Chondrocyte (in vitro differentiated cells): ENCODE measurements around the gene NLRX1. TPM values are rescaled to one million over a fixed set of nuclear protein-coding genes. Genes with fewer than 3 reads are reported as not detected.
"Not testable (repeated sequence)": the region's sequence is repeated elsewhere in the genome, so short reads cannot be mapped to it uniquely, and the experiment has no call there.

ENCODE experiments used
- DNase-seq: peaks from one replicate; pipeline ENCODE4 v3.0.0; 2021; ENCODE audit warnings: mixed read lengths, low spot score
- H3K27ac Mint-ChIP-seq: one replicate; pipeline ENCODE4 v1.8.0; 2021; ENCODE audit warnings: mild to moderate bottlenecking, moderate library complexity, mixed read lengths; ENCODE audit not compliant: unreplicated experiment
- H3K27me3 Mint-ChIP-seq: 2 replicates; pipeline ENCODE4 v1.8.0; 2021; ENCODE audit warnings: low read depth, mixed read lengths
- H3K36me3 Mint-ChIP-seq: 2 replicates; pipeline ENCODE4 v1.8.0; 2021; ENCODE audit warnings: low read depth, mixed read lengths
- H3K4me1 Mint-ChIP-seq: 2 replicates; pipeline ENCODE4 v1.8.0; 2021; ENCODE audit warnings: low read depth, mild to moderate bottlenecking, mixed read lengths
- H3K4me3 Mint-ChIP-seq: one replicate; pipeline ENCODE4 v1.8.0; 2021; ENCODE audit warnings: mild to moderate bottlenecking, moderate library complexity, mixed read lengths; ENCODE audit not compliant: unreplicated experiment
- H3K9me3 Mint-ChIP-seq: 2 replicates; pipeline ENCODE4 v1.8.0; 2021; ENCODE audit warnings: low read depth, mixed read lengths
- CTCF ChIP-seq: fragments of 200-600 bp; sonication (generic); IDR thresholded peaks from 2 replicates; pipeline ENCODE4 v1.5.0; 2021; ENCODE audit warnings: antibody characterized with exemption, mild to moderate bottlenecking, moderate library complexity
- total RNA-seq: library from RNA; stranded (reverse); gene quantifications from 3 replicates; pipeline ENCODE4 v1.2.1, GENCODE V29; 2021

NLRX1 gene
- total RNA-seq, 1 donor from 2014 or later, result 20.1 TPM

- no peak for DNase-seq
- no peak for TF ChIP-seq CTCF
- Mint-ChIP-seq H3K4me3 (no peak overlapping the region), H3K27ac (peak overlapping the region; percentile 37), H3K9me3 (no peaks in the 10 kb centered on the region), H3K36me3 (no peaks in the 10 kb centered on the region), H3K27me3 (no peaks in the 10 kb centered on the region), H3K4me1 (peaks cover 21% of the 10 kb centered on the region)
Observed at GRCh38 chr11:119218141-119218878, 49.8 kb downstream of the NLRX1 start.

- no peak for TF ChIP-seq CTCF
- Mint-ChIP-seq H3K9me3 (no peaks in the 10 kb centered on the region), H3K4me1 (peaks cover 38% of the 10 kb centered on the region), H3K27me3 (no peaks in the 10 kb centered on the region), H3K36me3 (peaks cover 2% of the 10 kb centered on the region), H3K27ac (peak overlapping the region; percentile 75), H3K4me3 (no peak overlapping the region)
- no peak for DNase-seq
Observed at GRCh38 chr11:119222308-119222707, 53.8 kb downstream of the NLRX1 start.

- no peak for DNase-seq
- Mint-ChIP-seq H3K4me1 (peaks cover 36% of the 10 kb centered on the region), H3K4me3 (no peak overlapping the region), H3K27ac (no peak overlapping the region), H3K9me3 (no peaks in the 10 kb centered on the region), H3K36me3 (peaks cover 2% of the 10 kb centered on the region), H3K27me3 (no peaks in the 10 kb centered on the region)
- no peak for TF ChIP-seq CTCF
Observed at GRCh38 chr11:119222891-119223290, 54.4 kb downstream of the NLRX1 start.

- H3K4me1 Mint-ChIP-seq, result peaks cover 29% of the 10 kb centered on the region
- H3K27ac Mint-ChIP-seq, result peak overlapping the region; percentile 8
- peaks cover 2% of the 10 kb centered on the region for H3K36me3 Mint-ChIP-seq
- H3K4me3 Mint-ChIP-seq, result no peak overlapping the region
- TF ChIP-seq CTCF, result no peak
- no peak for DNase-seq
- no peaks in the 10 kb centered on the region for H3K9me3 Mint-ChIP-seq
- H3K27me3 Mint-ChIP-seq, result no peaks in the 10 kb centered on the region
Observed at GRCh38 chr11:119223856-119224255, 55.3 kb downstream of the NLRX1 start.

GRCh38 chr11:119228535-119229287, 60.2 kb downstream of the NLRX1 start:
- not testable (repeated sequence) for H3K27ac Mint-ChIP-seq, H3K9me3 Mint-ChIP-seq, H3K27me3 Mint-ChIP-seq, H3K36me3 Mint-ChIP-seq, H3K4me3 Mint-ChIP-seq, DNase-seq
- peaks cover 29% of the 10 kb centered on the region for H3K4me1 Mint-ChIP-seq
